IMR-90 (cell line): ENCODE measurements around the gene ZPBP2. TPM values are rescaled to one million over a fixed set of nuclear protein-coding genes. Genes with fewer than 3 reads are reported as not detected.
"Not testable (repeated sequence)": the region's sequence is repeated elsewhere in the genome, so short reads cannot be mapped to it uniquely, and the experiment has no call there.

Source experiments
- ATAC-seq: fragments of 200-7000 bp; cut with Tn5 transposase; 2 replicates; pipeline ENCODE4 v1.9.1; 2020; ENCODE audit warnings: low read depth, mild to moderate bottlenecking, moderate library complexity
- BruUV-seq: library from RNA; stranded (reverse); fragments of 400-500 nt; replicated peaks from 2 replicates; lab custom pipeline; 2021; lab: Mats Ljungman, UMichigan
- CTCF ChIA-PET: fragments of 300-600 bp; formaldehyde crosslinking; extraction: SDS; loops from one replicate; lab custom pipeline; 2021; ENCODE audit warnings: antibody characterized with exemption; lab: Yijun Ruan, JAX
- POLR2A ChIA-PET: fragments of 300-600 bp; sonication (Branson Sonifier 250); formaldehyde crosslinking; loops from one replicate; lab custom pipeline; 2022; ENCODE audit warnings: antibody characterized with exemption; ENCODE audit not compliant: unreplicated experiment; lab: Charles Lee
- DNase-seq: peaks from one replicate; pipeline ENCODE4 v3.0.0; 2013
- H2AFZ ChIP-seq: replicated peaks from 2 replicates; pipeline ENCODE3; 2013; ENCODE audit warnings: low read length, mild to moderate bottlenecking; ENCODE audit not compliant: poor library complexity
- H2AK5ac ChIP-seq: 2 replicates; pipeline ENCODE4 v1.6.1; 2013; ENCODE audit warnings: low read depth, low read length, inconsistent platforms
- H2AK9ac ChIP-seq: replicated peaks from 2 replicates; pipeline ENCODE3; 2013; ENCODE audit warnings: mild to moderate bottlenecking, low read depth, low read length, moderate library complexity; ENCODE audit not compliant: poor library complexity
- H2BK120ac ChIP-seq: 2 replicates; pipeline ENCODE4 v1.6.1; 2013; ENCODE audit warnings: low read depth, low read length, inconsistent platforms
- H2BK15ac ChIP-seq: 3 replicates; pipeline ENCODE4 v1.6.1; 2013; ENCODE audit warnings: low read depth, low read length, inconsistent platforms
- H2BK20ac ChIP-seq: 2 replicates; pipeline ENCODE4 v1.6.1; 2013; ENCODE audit warnings: low read depth, mild to moderate bottlenecking, inconsistent platforms, low read length, moderate library complexity
- H2BK5ac ChIP-seq: 2 replicates; pipeline ENCODE4 v1.6.1; 2013; ENCODE audit warnings: mild to moderate bottlenecking, low read depth, low read length, inconsistent platforms; ENCODE audit not compliant: poor library complexity, severe bottlenecking
- H3K14ac ChIP-seq: replicated peaks from 2 replicates; pipeline ENCODE4 v1.6.1; 2013; ENCODE audit warnings: low read depth, low read length, inconsistent platforms
- H3K18ac ChIP-seq: 2 replicates; pipeline ENCODE4 v1.6.1; 2013; ENCODE audit warnings: low read depth, low read length, control low read depth
- H3K23ac ChIP-seq: 2 replicates; pipeline ENCODE4 v1.6.1; 2013; ENCODE audit warnings: low read depth, low read length, inconsistent platforms
- H3K27ac ChIP-seq: 2 replicates; pipeline ENCODE4 v1.5.1; 2013; ENCODE audit warnings: mild to moderate bottlenecking, control low read depth, low read length; ENCODE audit not compliant: insufficient read depth
- H3K27me3 ChIP-seq: 2 replicates; pipeline ENCODE4 v1.6.1; 2013; ENCODE audit warnings: low read length; ENCODE audit not compliant: control insufficient read depth, insufficient read depth
- H3K36me3 ChIP-seq: 2 replicates; pipeline ENCODE4 v1.6.1; 2013; ENCODE audit warnings: low read length, mixed read lengths; ENCODE audit not compliant: control insufficient read depth, insufficient read depth
- H3K4ac ChIP-seq: 2 replicates; pipeline ENCODE4 v1.6.1; 2013; ENCODE audit warnings: low read depth, low read length, inconsistent platforms
- H3K4me1 ChIP-seq: 2 replicates; pipeline ENCODE4 v1.6.1; 2013; ENCODE audit warnings: low read length, mixed read lengths; ENCODE audit not compliant: control insufficient read depth, insufficient read depth
- H3K4me2 ChIP-seq: 2 replicates; pipeline ENCODE4 v1.6.1; 2013; ENCODE audit warnings: low read depth, mild to moderate bottlenecking, control low read depth, low read length, moderate library complexity
- H3K4me3 ChIP-seq: 2 replicates; pipeline ENCODE4 v1.5.1; 2013; ENCODE audit warnings: low read depth, mild to moderate bottlenecking, control low read depth, low read length, moderate library complexity; ENCODE audit not compliant: insufficient read depth
- H3K56ac ChIP-seq: 2 replicates; pipeline ENCODE4 v1.6.1; 2013; ENCODE audit warnings: low read length, inconsistent platforms; ENCODE audit not compliant: insufficient read depth; ENCODE audit errors: extremely low read depth
- H3K79me1 ChIP-seq, 2 experiments: 2 replicates each; pipeline ENCODE4 v1.6.1; 2013; ENCODE audit warnings: low read length in 2 of 2, inconsistent platforms in 1 of 2, low read depth in 1 of 2
- H3K9ac ChIP-seq: 2 replicates; pipeline ENCODE4 v1.6.1; 2013; ENCODE audit warnings: low read depth, low read length, control low read depth
- H3K9me1 ChIP-seq: 2 replicates; pipeline ENCODE4 v1.6.1; 2013; ENCODE audit warnings: low read length, inconsistent platforms; ENCODE audit not compliant: insufficient read depth
- H3K9me3 ChIP-seq: 2 replicates; pipeline ENCODE4 v1.6.1; 2013; ENCODE audit warnings: low read length; ENCODE audit not compliant: control insufficient read depth, insufficient read depth
- H4K20me1 ChIP-seq: 2 replicates; pipeline ENCODE4 v1.6.1; 2013; ENCODE audit warnings: low read length, inconsistent platforms; ENCODE audit not compliant: insufficient read depth
- H4K5ac ChIP-seq: 2 replicates; pipeline ENCODE4 v1.6.1; 2013; ENCODE audit warnings: mild to moderate bottlenecking, low read depth, low read length, control low read depth
- H4K8ac ChIP-seq, 2 experiments: 2 replicates each; pipeline ENCODE4 v1.6.1; 2013; ENCODE audit warnings: low read depth in 2 of 2, low read length in 2 of 2, control low read depth in 1 of 2, inconsistent platforms in 1 of 2
- H4K91ac ChIP-seq: 2 replicates; pipeline ENCODE4 v1.6.1; 2013; ENCODE audit warnings: low read depth, low read length, inconsistent platforms; ENCODE audit not compliant: insufficient read depth
- WGBS, 2 experiments: methylation state at CpG; one replicate each; pipeline versions ENCODE4 v1.1.5 to v1.1.7; 2013; ENCODE audit warnings: missing lambda C conversion rate in 2 of 2; ENCODE audit not compliant: insufficient read length in 1 of 2; ENCODE audit errors: extremely low coverage in 2 of 2; 5-methylcytosine and 5-hydroxymethylcytosine counted together
- dilution Hi-C: fragments of 300-500 bp; cut with HindIII; formaldehyde crosslinking; loops from one replicate; pipeline ENCODE4 v1.14.3; 2018; ENCODE audit warnings: low sequenced_read_pairs; ENCODE audit not compliant: unreplicated experiment
- in situ Hi-C: fragments of 300-500 bp; cut with MboI; formaldehyde crosslinking; loops from 3 replicates; pipeline ENCODE4 v1.14.3; 2019; ENCODE audit warnings: low sequenced_read_pairs, inconsistent platforms, mixed read lengths
- intact Hi-C: fragments of 100-400 bp; cut with micrococcal nuclease; formaldehyde crosslinking; loops from 2 replicates; pipeline ENCODE4 v1.10.0; 2022
- polyA plus RNA-seq, 3 experiments: library from polyadenylated mRNA; depleted of rRNA; stranded (reverse); fragments of >200 nt; gene quantifications; 2 replicates each; pipeline ENCODE4 v1.2.3, GENCODE V29; 2012; ENCODE audit warnings: low replicate concordance in 1 of 3
- total RNA-seq: library from RNA; depleted of rRNA; stranded (reverse); fragments of >200 nt; gene quantifications from 2 replicates; pipeline ENCODE4 v1.2.3, GENCODE V29; 2012

The ZPBP2 gene
- total and polyA plus RNA-seq, 2 of the 4 experiments (the other 2 are of a cell fraction), result not detected

- BruUV-seq, H2BK20ac ChIP-seq, H3K9me1 ChIP-seq, H2BK5ac ChIP-seq, H3K23ac ChIP-seq, H3K4me3 ChIP-seq, intact Hi-C loops, H4K91ac ChIP-seq, H3K9ac ChIP-seq, H2AK9ac ChIP-seq, H4K20me1 ChIP-seq, ATAC-seq, H3K4ac ChIP-seq, DNase-seq, H2BK120ac ChIP-seq, H3K4me2 ChIP-seq, in situ Hi-C loops, H3K27ac ChIP-seq, H3K14ac ChIP-seq, H2AFZ ChIP-seq, H3K36me3 ChIP-seq, H3K56ac ChIP-seq, H3K27me3 ChIP-seq, H3K9me3 ChIP-seq, H2BK15ac ChIP-seq, dilution Hi-C loops, H4K8ac ChIP-seq, H3K4me1 ChIP-seq, H3K79me1 ChIP-seq, H2AK5ac ChIP-seq, H3K18ac ChIP-seq, CTCF ChIA-PET, H4K5ac ChIP-seq, POLR2A ChIA-PET: not testable (repeated sequence)
- no CpG with 5 or more reads among the region's 2 CpGs for WGBS, 2 experiments
Measured at GRCh38 chr17:39902027-39902426, 34.0 kb downstream of the ZPBP2 start.
